ENCODE data around the gene DMP1.
"Not testable (repeated sequence)": the region's sequence is repeated elsewhere in the genome, so short reads cannot be mapped to it uniquely, and the experiment has no call there.

DNA sequence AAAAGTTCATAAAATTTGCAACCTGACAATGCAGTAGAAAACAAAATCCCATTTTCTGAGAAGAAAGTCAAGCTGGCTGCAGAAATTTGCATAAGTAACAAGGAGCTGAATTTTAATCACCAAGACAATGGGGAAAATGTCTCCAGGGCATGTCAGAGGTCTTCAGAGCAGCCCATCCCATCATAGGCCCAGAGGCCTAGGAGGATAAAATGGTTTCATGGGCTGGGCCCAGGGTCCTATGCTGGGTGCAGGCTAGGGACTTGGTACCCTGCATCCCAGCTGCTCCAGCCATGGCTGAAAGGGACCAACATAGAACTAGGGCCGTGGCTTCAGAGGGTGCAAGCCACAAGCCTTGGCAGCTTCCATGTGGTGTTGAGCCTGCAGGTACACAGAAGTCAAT is 42.0 kb downstream of the DMP1 start:
- TF ChIP-seq, protein P1, sequence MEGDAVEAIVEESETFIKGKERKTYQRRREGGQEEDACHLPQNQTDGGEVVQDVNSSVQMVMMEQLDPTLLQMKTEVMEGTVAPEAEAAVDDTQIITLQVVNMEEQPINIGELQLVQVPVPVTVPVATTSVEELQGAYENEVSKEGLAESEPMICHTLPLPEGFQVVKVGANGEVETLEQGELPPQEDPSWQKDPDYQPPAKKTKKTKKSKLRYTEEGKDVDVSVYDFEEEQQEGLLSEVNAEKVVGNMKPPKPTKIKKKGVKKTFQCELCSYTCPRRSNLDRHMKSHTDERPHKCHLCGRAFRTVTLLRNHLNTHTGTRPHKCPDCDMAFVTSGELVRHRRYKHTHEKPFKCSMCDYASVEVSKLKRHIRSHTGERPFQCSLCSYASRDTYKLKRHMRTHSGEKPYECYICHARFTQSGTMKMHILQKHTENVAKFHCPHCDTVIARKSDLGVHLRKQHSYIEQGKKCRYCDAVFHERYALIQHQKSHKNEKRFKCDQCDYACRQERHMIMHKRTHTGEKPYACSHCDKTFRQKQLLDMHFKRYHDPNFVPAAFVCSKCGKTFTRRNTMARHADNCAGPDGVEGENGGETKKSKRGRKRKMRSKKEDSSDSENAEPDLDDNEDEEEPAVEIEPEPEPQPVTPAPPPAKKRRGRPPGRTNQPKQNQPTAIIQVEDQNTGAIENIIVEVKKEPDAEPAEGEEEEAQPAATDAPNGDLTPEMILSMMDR (IDR thresholded peaks at IDR 0.05; ENCODE audit: low read length) = not testable (repeated sequence)
- TF ChIP-seq EZH2 (IDR thresholded peaks at IDR 0.05; ENCODE audit: borderline replicate concordance, low read length) = not testable (repeated sequence)

All from OCI-LY1 (cell line).